Measurements from ENCODE around the gene AP4M1. TPM values are rescaled to one million over a fixed set of nuclear protein-coding genes. Genes with fewer than 3 reads are reported as not detected.

The AP4M1 gene
- total RNA-seq, 4 donors from 2014 or later, result 9.1 to 26.6 (median 19.4) TPM

DNA sequence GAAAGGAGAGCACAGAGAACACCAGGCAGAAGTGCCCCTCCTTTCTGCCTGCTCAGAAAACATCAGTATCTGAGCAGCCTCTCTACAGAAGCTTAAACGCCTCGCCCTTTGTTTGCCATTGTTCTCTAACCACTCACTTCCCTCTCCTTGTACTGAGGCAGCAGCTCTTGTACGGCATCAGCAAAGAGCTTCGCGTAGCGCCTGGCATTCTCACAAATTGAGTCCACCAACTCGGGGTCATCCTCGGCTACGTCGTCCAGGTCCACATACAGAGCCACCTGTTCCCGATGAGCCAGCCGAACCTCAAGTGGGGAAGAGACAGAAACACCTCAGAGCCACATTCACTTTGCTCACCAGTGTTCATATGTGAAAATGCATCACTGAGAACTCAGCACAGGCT, 2.0 kb upstream of the AP4M1 start:
- intact Hi-C loops (cut with DNase I), result loop anchor here (5.0 kb wide), 1 partner anchor 52 kb away; the partner anchor contains the start of gene ZSCAN21
- no peaks in the 10 kb centered on the region for H3K27me3 ChIP-seq
- no peak overlapping the region for H3K27ac ChIP-seq
- H3K4me3 ChIP-seq (replicated peaks in 1 of 3), result peak overlapping the region in 1 of 3 donors; percentile 78
- H3K36me3 ChIP-seq, result peaks cover 48 to 52% of the 10 kb centered on the region in 2 donors
- TF ChIP-seq, protein P1, sequence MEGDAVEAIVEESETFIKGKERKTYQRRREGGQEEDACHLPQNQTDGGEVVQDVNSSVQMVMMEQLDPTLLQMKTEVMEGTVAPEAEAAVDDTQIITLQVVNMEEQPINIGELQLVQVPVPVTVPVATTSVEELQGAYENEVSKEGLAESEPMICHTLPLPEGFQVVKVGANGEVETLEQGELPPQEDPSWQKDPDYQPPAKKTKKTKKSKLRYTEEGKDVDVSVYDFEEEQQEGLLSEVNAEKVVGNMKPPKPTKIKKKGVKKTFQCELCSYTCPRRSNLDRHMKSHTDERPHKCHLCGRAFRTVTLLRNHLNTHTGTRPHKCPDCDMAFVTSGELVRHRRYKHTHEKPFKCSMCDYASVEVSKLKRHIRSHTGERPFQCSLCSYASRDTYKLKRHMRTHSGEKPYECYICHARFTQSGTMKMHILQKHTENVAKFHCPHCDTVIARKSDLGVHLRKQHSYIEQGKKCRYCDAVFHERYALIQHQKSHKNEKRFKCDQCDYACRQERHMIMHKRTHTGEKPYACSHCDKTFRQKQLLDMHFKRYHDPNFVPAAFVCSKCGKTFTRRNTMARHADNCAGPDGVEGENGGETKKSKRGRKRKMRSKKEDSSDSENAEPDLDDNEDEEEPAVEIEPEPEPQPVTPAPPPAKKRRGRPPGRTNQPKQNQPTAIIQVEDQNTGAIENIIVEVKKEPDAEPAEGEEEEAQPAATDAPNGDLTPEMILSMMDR (IDR thresholded peaks at IDR 0.05), result no peak
- TF ChIP-seq POLR2A (IDR thresholded peaks at IDR 0.05), result no peak
- no peak for DNase-seq
- no peaks in the 10 kb centered on the region for H3K9me3 ChIP-seq
- 62 to 65% methylated on average over 12 of the region's 12 CpGs for WGBS, 2 donors
- peaks cover 11 to 17% of the 10 kb centered on the region in 2 donors for H3K4me1 ChIP-seq

DNA sequence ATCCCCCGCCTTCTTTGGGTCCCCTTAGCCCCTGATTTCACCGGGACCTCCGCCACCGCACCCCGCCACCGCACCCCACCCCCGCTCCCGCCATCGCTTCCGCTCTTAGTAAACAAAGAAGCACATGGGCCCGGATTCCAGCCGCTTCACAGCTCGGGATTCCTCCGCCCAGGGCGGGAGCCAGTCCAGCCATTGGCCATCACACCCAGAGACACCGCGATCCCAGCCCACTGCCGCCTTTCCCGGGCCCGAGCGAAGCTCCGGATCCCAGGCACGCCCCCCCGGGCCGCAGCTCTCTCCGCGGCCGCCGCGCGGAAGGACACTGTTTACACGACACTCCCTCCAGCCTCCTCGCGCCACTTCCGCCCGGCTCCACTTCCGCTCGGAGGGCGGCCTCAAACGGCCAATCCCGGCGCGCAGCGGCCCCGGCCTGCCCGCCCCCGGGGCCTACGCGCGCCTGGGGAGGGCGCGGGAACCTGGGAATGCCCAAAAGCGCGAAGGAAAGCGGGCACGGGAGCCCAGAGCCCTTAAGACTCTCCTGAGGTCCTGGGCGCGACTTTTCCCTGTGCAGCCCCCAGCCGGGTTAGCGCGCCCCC, 925 bp upstream of the AP4M1 start:
- peak overlapping the region; percentile 2 to 81 (median 78) for H3K4me3 ChIP-seq (replicated peaks in 1 of 3)
- peak overlapping the region; percentile 39 to 95 (median 57) for H3K27ac ChIP-seq
- DNase-seq, result peak; percentile 94
- H3K9me3 ChIP-seq, result no peaks in the 10 kb centered on the region
- intact Hi-C loops (cut with DNase I), result no loop called here
- H3K36me3 ChIP-seq, result peaks cover 39 to 45% of the 10 kb centered on the region in 2 donors
- H3K4me1 ChIP-seq, result peaks cover 11 to 17% of the 10 kb centered on the region in 2 donors
- WGBS, 2 donors, result 0 to 1% methylated on average over 38 to 50 of the region's 61 CpGs
- TF ChIP-seq POLR2A (IDR thresholded peaks at IDR 0.05), result peak in 1 of 2 donors; percentile 36
- TF ChIP-seq, protein P1 (IDR thresholded peaks at IDR 0.05), result peak in 1 of 6 experiments; percentile 15
- H3K27me3 ChIP-seq, result no peaks in the 10 kb centered on the region

DNA sequence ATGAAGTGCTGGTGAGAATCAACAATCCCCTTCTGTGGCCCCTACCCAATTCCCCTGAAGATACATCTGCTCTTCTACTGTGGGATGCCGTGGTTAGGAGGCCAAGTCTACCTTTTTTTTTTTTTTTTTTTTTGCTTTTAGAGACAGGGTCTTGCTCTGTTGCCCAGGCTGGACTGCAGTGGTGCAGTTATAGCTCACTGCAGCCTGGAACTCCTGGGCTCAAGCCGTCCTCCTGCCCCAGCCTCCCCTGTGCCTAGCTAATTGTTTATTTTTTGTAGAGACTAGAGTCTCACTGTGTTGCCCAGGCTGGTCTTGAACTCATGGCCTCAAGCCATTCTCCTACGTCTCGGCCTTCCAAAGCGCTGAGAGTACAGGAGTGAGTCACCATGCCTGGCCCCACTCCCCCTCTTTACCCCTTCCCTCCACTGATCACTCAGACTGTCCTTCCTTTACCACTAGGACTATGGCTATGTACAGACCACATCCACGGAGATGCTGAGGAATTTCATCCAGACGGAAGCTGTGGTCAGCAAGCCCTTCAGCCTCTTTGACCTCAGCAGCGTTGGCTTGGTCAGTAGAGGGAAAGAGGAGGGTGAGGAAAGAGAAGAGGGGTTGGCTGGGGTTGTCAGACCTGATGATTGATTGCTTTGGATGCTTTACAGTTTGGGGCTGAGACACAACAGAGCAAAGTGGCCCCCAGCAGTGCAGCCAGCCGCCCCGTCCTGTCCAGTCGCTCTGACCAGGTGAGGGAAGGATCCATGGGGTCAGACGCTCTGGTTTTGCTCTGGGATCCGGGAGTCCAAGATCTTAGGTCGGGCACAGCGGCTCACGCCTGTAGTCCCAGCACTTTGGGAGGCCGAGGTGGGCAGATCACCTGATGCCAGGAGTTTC, 1.8 kb downstream of the AP4M1 start:
- TF ChIP-seq, protein P1 (IDR thresholded peaks at IDR 0.05), result no peak
- no peak for TF ChIP-seq POLR2A (IDR thresholded peaks at IDR 0.05)
- DNase-seq, result no peak
- no peak overlapping the region for H3K27ac ChIP-seq
- H3K36me3 ChIP-seq, result peaks cover 13 to 32% of the 10 kb centered on the region in 2 donors
- no peak overlapping the region for H3K4me3 ChIP-seq (replicated peaks in 1 of 3)
- no peaks in the 10 kb centered on the region for H3K9me3 ChIP-seq
- WGBS, 2 donors, result 82 to 91% methylated on average over 17 of the region's 17 CpGs
- peaks cover 11 to 17% of the 10 kb centered on the region in 2 donors for H3K4me1 ChIP-seq
- no peaks in the 10 kb centered on the region for H3K27me3 ChIP-seq
- intact Hi-C loops (cut with DNase I), result no loop called here

DNA sequence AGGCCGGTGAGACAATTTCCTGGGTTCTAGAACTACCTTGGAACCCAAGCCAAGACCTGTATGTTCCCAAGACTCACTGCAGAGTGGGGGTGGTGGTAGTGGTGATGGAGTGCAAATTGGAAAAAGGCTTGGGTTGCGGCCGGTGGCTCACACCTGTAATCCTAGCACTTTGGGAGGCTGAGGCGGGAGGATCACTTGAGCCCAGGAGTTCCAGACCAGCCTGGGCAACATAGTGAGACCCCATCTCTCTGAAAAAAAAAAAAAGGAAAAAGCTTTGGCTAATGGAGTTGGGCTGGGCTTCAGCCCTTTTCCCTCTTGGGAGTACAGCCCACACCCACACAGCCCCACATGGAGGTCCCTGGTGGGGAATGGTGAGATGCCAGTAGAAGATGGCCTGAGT, 4.1 kb downstream of the AP4M1 start:
- TF ChIP-seq, protein P1 (IDR thresholded peaks at IDR 0.05), result no peak
- no peak for TF ChIP-seq POLR2A (IDR thresholded peaks at IDR 0.05)

More for the DNA sequence above, 4.1 kb downstream of the AP4M1 start:
- Histone ChIP-seq H3K4me3 (replicated peaks in 1 of 3) (no peak overlapping the region), H3K36me3 (peaks cover 14 to 35% of the 10 kb centered on the region in 2 donors), H3K27ac (no peak overlapping the region), H3K9me3 (no peaks in the 10 kb centered on the region), H3K27me3 (no peaks in the 10 kb centered on the region), H3K4me1 (peaks cover 7% of the 10 kb centered on the region in 2 donors)
- DNase-seq, result no peak
- 97 to 100% methylated on average over 4 of the region's 4 CpGs for WGBS, 2 donors
- intact Hi-C loops (cut with DNase I), result no loop called here

Data from thyroid gland (tissue), 4 donors.